DOHH2 (cell line): ENCODE measurements around the gene HSD17B7.
"Not testable (repeated sequence)": the region's sequence is repeated elsewhere in the genome, so short reads cannot be mapped to it uniquely, and the experiment has no call there.

Experiments used
- H3F3A ChIP-seq: fragments of 200-600 bp; sonication (generic), shearing (Covaris generic); 2 replicates; pipeline ENCODE4 v1.6.0; 2016; ENCODE audit warnings: antibody characterized with exemption, mild to moderate bottlenecking; ENCODE audit not compliant: control insufficient read depth, insufficient read depth
- H3K27ac ChIP-seq: fragments of 200-600 bp; sonication (generic); 2 replicates; pipeline ENCODE4 v1.5.1; 2014; ENCODE audit warnings: low read depth, mild to moderate bottlenecking, low read length, moderate library complexity
- H3K27me3 ChIP-seq: fragments of 200-600 bp; sonication (generic); 2 replicates; pipeline ENCODE4 v1.6.1; 2014; ENCODE audit warnings: mild to moderate bottlenecking, low read length, mixed read lengths; ENCODE audit not compliant: control insufficient read depth
- H3K36me3 ChIP-seq: fragments of 200-600 bp; sonication (generic); 2 replicates; pipeline ENCODE4 v1.6.1; 2014; ENCODE audit warnings: mild to moderate bottlenecking, low read length, moderate library complexity, mixed read lengths; ENCODE audit not compliant: control insufficient read depth
- H3K4me1 ChIP-seq: fragments of 200-600 bp; sonication (generic); 2 replicates; pipeline ENCODE4 v1.6.1; 2014; ENCODE audit warnings: mild to moderate bottlenecking, low read length, mixed read lengths; ENCODE audit not compliant: control insufficient read depth
- H3K4me2 ChIP-seq: fragments of 200-600 bp; sonication (generic); 2 replicates; pipeline ENCODE4 v1.6.0; 2014; ENCODE audit warnings: mild to moderate bottlenecking, low read length, moderate library complexity
- H3K4me3 ChIP-seq: fragments of 200-600 bp; sonication (generic); 2 replicates; pipeline ENCODE4 v1.5.1; 2014; ENCODE audit warnings: mild to moderate bottlenecking, low read length, mixed read lengths
- H3K79me2 ChIP-seq: fragments of 200-600 bp; sonication (generic); 2 replicates; pipeline ENCODE4 v1.6.1; 2014; ENCODE audit warnings: mild to moderate bottlenecking, low read length, mixed read lengths; ENCODE audit not compliant: control insufficient read depth
- H3K9me2 ChIP-seq: fragments of 200-600 bp; sonication (generic); replicated peaks from 2 replicates; pipeline ENCODE4 v1.6.1; 2014; ENCODE audit warnings: mild to moderate bottlenecking, low read length, mixed read lengths; ENCODE audit not compliant: control insufficient read depth
- H3K9me3 ChIP-seq: fragments of 200-600 bp; sonication (generic); 2 replicates; pipeline ENCODE4 v1.6.1; 2014; ENCODE audit warnings: antibody characterized with exemption, low read length, mixed read lengths; ENCODE audit not compliant: control insufficient read depth, insufficient read depth
- H4K20me1 ChIP-seq: fragments of 200-600 bp; sonication (generic); 2 replicates; pipeline ENCODE4 v1.6.0; 2014; ENCODE audit warnings: low read depth, mild to moderate bottlenecking, antibody characterized with exemption, low read length, moderate library complexity; ENCODE audit not compliant: control insufficient read depth, insufficient read depth
- CTCF ChIP-seq: fragments of 200-600 bp; sonication (generic); IDR thresholded peaks from one replicate; pipeline ENCODE4 v1.5.1; 2014; ENCODE audit warnings: antibody characterized with exemption, mild to moderate bottlenecking, low read depth, low read length; ENCODE audit not compliant: poor library complexity, severe bottlenecking
- EZH2phosphoT487 ChIP-seq: fragments of 200-600 bp; sonication (generic); IDR thresholded peaks from 2 replicates; pipeline ENCODE4 v1.6.1; 2017; ENCODE audit warnings: borderline replicate concordance, mild to moderate bottlenecking, antibody characterized with exemption, low read length, moderate library complexity, mixed read lengths

HSD17B7 gene

DNA sequence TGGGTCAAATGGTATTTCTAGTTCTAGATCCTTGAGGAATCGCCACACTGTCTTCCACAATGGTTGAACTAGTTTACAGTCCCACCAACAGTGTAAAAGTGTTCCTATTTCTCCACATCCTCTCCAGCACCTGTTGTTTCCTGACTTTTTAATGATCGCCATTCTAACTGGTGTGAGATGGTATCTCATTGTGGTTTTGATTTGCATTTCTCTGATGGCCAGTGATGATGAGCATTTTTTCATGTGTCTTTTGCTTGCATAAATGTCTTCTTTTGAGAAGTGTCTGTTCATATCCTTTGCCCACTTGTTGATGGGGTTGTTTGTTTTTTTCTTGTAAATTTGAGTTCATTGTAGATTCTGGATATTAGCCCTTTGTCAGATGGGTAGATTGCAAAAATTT, 17.0 kb downstream of the HSD17B7 start:
- H3K4me1 ChIP-seq, H3K79me2 ChIP-seq, H3K9me2 ChIP-seq, H3K4me3 ChIP-seq, H3K4me2 ChIP-seq, H3F3A ChIP-seq, H3K27ac ChIP-seq, H4K20me1 ChIP-seq, H3K9me3 ChIP-seq, H3K27me3 ChIP-seq: not testable (repeated sequence)
- H3K36me3 ChIP-seq = peaks cover 37% of the 10 kb centered on the region

DNA sequence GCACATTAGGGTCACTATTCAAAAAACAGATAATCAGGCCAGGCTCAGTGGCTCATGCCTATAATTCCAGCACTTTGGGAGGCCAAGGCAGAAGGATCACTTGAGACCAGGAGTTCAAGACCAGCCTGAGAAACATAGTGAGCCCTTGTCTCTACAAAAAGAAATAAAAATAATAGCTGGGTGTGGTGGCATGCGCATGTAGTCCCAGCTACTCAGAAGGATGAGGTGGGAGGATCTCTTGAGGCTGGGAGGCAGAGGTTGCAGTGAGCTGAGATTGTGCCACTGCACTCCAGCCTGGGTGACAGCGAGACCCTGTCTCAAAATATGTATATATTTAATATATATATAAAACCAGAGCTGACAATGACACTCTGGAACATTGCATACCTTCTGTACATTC, 21.9 kb downstream of the HSD17B7 start:
- H3K4me1 ChIP-seq, H3K9me3 ChIP-seq, H3K4me2 ChIP-seq, H3K27me3 ChIP-seq, H3K27ac ChIP-seq, H3K79me2 ChIP-seq, H3K9me2 ChIP-seq, H4K20me1 ChIP-seq, H3F3A ChIP-seq, H3K36me3 ChIP-seq, H3K4me3 ChIP-seq: not testable (repeated sequence)

GRCh38 chr1:162818136-162818535, 27.6 kb downstream of the HSD17B7 start:
- not testable (repeated sequence) for H3K4me1 ChIP-seq, H3K36me3 ChIP-seq

DNA sequence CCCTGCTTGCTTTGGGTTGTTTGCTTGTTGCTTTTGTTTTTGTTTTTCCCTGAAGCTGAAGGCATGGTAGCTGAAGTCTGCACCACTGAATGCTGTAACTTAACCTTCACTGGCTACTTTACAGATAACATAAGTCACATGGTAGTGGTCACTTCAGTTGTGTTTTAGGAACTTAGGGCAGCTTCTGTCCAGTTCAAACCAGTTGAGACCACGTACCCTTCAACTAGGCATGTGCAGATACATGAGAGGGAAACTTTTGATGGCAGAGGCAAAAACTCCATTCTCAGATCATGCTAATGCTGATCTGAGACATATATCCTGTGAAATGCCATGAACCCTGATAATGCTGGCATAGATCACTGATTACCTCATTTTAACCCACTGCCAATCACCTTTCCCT, 28.2 kb downstream of the HSD17B7 start:
- not testable (repeated sequence) for H4K20me1 ChIP-seq, H3K79me2 ChIP-seq, H3K9me2 ChIP-seq, H3F3A ChIP-seq, H3K4me3 ChIP-seq, H3K4me1 ChIP-seq, H3K27me3 ChIP-seq, H3K4me2 ChIP-seq, H3K9me3 ChIP-seq, H3K36me3 ChIP-seq, H3K27ac ChIP-seq

More at GRCh38 chr1:162818136-162818535, 27.6 kb downstream of the HSD17B7 start:
- H3K9me2 ChIP-seq, H4K20me1 ChIP-seq, H3K4me3 ChIP-seq, H3K4me2 ChIP-seq, H3K79me2 ChIP-seq, H3K9me3 ChIP-seq, H3K27me3 ChIP-seq, H3K27ac ChIP-seq, H3F3A ChIP-seq: not testable (repeated sequence)

- H3K9me2 ChIP-seq = no peaks in the 10 kb centered on the region
- no peaks in the 10 kb centered on the region for H3F3A ChIP-seq
- H3K36me3 ChIP-seq = no peaks in the 10 kb centered on the region
- no peak overlapping the region for H3K4me3 ChIP-seq
- no peaks in the 10 kb centered on the region for H3K79me2 ChIP-seq
- no peaks in the 10 kb centered on the region for H4K20me1 ChIP-seq
- H3K9me3 ChIP-seq = no peaks in the 10 kb centered on the region
- H3K27ac ChIP-seq = no peak overlapping the region
- peaks cover 9% of the 10 kb centered on the region; the same call in 1 of the 2 replicates for H3K27me3 ChIP-seq
- no peak overlapping the region for H3K4me2 ChIP-seq
- H3K4me1 ChIP-seq = no peaks in the 10 kb centered on the region
- TF ChIP-seq CTCF (no peak), EZH2phosphoT487 (no peak)
These were observed 32.1 kb downstream of the HSD17B7 start for GRCh38 chr1:162822391-162823200.
